IPS-15b (cell line): ENCODE data around the gene ABCC4.

ENCODE experiments used
- H3K27me3 ChIP-seq: one replicate; pipeline ENCODE4 v1.6.1; 2013; ENCODE audit warnings: low read length; ENCODE audit not compliant: control insufficient read depth, insufficient read depth
- H3K36me3 ChIP-seq: one replicate; pipeline ENCODE4 v1.6.1; 2013; ENCODE audit warnings: low read length; ENCODE audit not compliant: control insufficient read depth, insufficient read depth
- H3K4me1 ChIP-seq: one replicate; pipeline ENCODE4 v1.6.1; 2013; ENCODE audit warnings: mild to moderate bottlenecking, low read length; ENCODE audit not compliant: control insufficient read depth, insufficient read depth
- H3K4me3 ChIP-seq: one replicate; pipeline ENCODE4 v1.5.1; 2013; ENCODE audit warnings: low read depth, low read length
- H3K9ac ChIP-seq: one replicate; pipeline ENCODE4 v1.6.1; 2013; ENCODE audit warnings: low read depth, mild to moderate bottlenecking, low read length
- H3K9me3 ChIP-seq: one replicate; pipeline ENCODE4 v1.6.1; 2013; ENCODE audit warnings: mild to moderate bottlenecking, low read length; ENCODE audit not compliant: control insufficient read depth, insufficient read depth

The ABCC4 gene

GRCh38 chr13:94992036-94992960, 309.0 kb downstream of the ABCC4 start:
- Histone ChIP-seq H3K4me1 (peaks cover 5% of the 10 kb centered on the region), H3K36me3 (no peaks in the 10 kb centered on the region), H3K9ac (no peak overlapping the region), H3K27me3 (no peaks in the 10 kb centered on the region), H3K4me3 (no peak overlapping the region), H3K9me3 (no peaks in the 10 kb centered on the region)

GRCh38 chr13:94988654-94989053, 312.6 kb downstream of the ABCC4 start:
- no peaks in the 10 kb centered on the region for H3K9me3 ChIP-seq
- no peak overlapping the region for H3K9ac ChIP-seq
- H3K4me3 ChIP-seq: no peak overlapping the region
- H3K27me3 ChIP-seq: no peaks in the 10 kb centered on the region
- H3K36me3 ChIP-seq: no peaks in the 10 kb centered on the region
- H3K4me1 ChIP-seq: peaks cover 10% of the 10 kb centered on the region

- H3K9ac ChIP-seq: no peak overlapping the region
- H3K4me1 ChIP-seq: peaks cover 10% of the 10 kb centered on the region
- no peaks in the 10 kb centered on the region for H3K27me3 ChIP-seq
- no peaks in the 10 kb centered on the region for H3K36me3 ChIP-seq
- H3K9me3 ChIP-seq: no peaks in the 10 kb centered on the region
- no peak overlapping the region for H3K4me3 ChIP-seq
Measured at GRCh38 chr13:94987869-94988268, 313.4 kb downstream of the ABCC4 start.

GRCh38 chr13:94987081-94987480, 314.2 kb downstream of the ABCC4 start:
- H3K4me1 ChIP-seq: peaks cover 10% of the 10 kb centered on the region
- H3K9ac ChIP-seq: no peak overlapping the region
- H3K36me3 ChIP-seq: no peaks in the 10 kb centered on the region
- no peak overlapping the region for H3K4me3 ChIP-seq
- no peaks in the 10 kb centered on the region for H3K27me3 ChIP-seq
- no peaks in the 10 kb centered on the region for H3K9me3 ChIP-seq

- no peak overlapping the region for H3K4me3 ChIP-seq
- no peak overlapping the region for H3K9ac ChIP-seq
- no peaks in the 10 kb centered on the region for H3K36me3 ChIP-seq
- H3K27me3 ChIP-seq: no peaks in the 10 kb centered on the region
- no peaks in the 10 kb centered on the region for H3K9me3 ChIP-seq
- peaks cover 10% of the 10 kb centered on the region for H3K4me1 ChIP-seq
Measured at GRCh38 chr13:94984958-94985357, 316.3 kb downstream of the ABCC4 start.

- Histone ChIP-seq H3K4me1 (peaks cover 2% of the 10 kb centered on the region), H3K9me3 (no peaks in the 10 kb centered on the region), H3K4me3 (no peak overlapping the region), H3K36me3 (no peaks in the 10 kb centered on the region), H3K9ac (no peak overlapping the region), H3K27me3 (no peaks in the 10 kb centered on the region)
Measured at GRCh38 chr13:94978516-94978915, 322.7 kb downstream of the ABCC4 start.

- Histone ChIP-seq H3K36me3 (no peaks in the 10 kb centered on the region), H3K4me1 (peaks cover 11% of the 10 kb centered on the region), H3K27me3 (no peaks in the 10 kb centered on the region), H3K9me3 (no peaks in the 10 kb centered on the region), H3K9ac (no peak overlapping the region), H3K4me3 (no peak overlapping the region)
Measured at GRCh38 chr13:94974015-94974951, 327.0 kb downstream of the ABCC4 start.

GRCh38 chr13:94972262-94972661, 329.0 kb downstream of the ABCC4 start:
- H3K27me3 ChIP-seq: no peaks in the 10 kb centered on the region
- no peaks in the 10 kb centered on the region for H3K36me3 ChIP-seq
- no peaks in the 10 kb centered on the region for H3K9me3 ChIP-seq
- no peak overlapping the region for H3K9ac ChIP-seq
- H3K4me3 ChIP-seq: no peak overlapping the region
- peaks cover 15% of the 10 kb centered on the region for H3K4me1 ChIP-seq
